ENCODE measurements around the gene PYCR2.
A peak's percentile ranks its signal among the peaks of the same experiment; 100 is the strongest.

The PYCR2 gene

GRCh38 chr1:225949041-225949440 lies 25.0 kb upstream of the PYCR2 start:
- no peak for TF ChIP-seq CTCF (IDR thresholded peaks at IDR 0.05; ENCODE audit: insufficient read depth, low read depth, low read length, missing control alignments)
- no peak overlapping the region for H3K4me3 ChIP-seq (ENCODE audit: low read length)
- no peak for DNase-seq (ENCODE audit: low read depth)

- no peak overlapping the region for H3K4me3 ChIP-seq (ENCODE audit: low read length)
- TF ChIP-seq CTCF (IDR thresholded peaks at IDR 0.05; ENCODE audit: insufficient read depth, low read depth, low read length, missing control alignments): no peak
Measured at GRCh38 chr1:225946803-225947202, 22.8 kb upstream of the PYCR2 start.

GRCh38 chr1:225946082-225946620 lies 22.1 kb upstream of the PYCR2 start:
- no peak for TF ChIP-seq CTCF (IDR thresholded peaks at IDR 0.05; ENCODE audit: insufficient read depth, low read depth, low read length, missing control alignments)
- DNase-seq (ENCODE audit: low read depth): no peak
- H3K4me3 ChIP-seq (ENCODE audit: low read length): no peak overlapping the region

More at GRCh38 chr1:225946803-225947202, 22.8 kb upstream of the PYCR2 start:
- DNase-seq (ENCODE audit: low read depth): no peak

- H3K4me3 ChIP-seq (ENCODE audit: low read length): no peak overlapping the region
- no peak for DNase-seq (ENCODE audit: low read depth)
- no peak for TF ChIP-seq CTCF (IDR thresholded peaks at IDR 0.05; ENCODE audit: insufficient read depth, low read depth, low read length, missing control alignments)
Measured at GRCh38 chr1:225945564-225945963, 21.5 kb upstream of the PYCR2 start.

GRCh38 chr1:225944951-225945350 lies 20.9 kb upstream of the PYCR2 start:
- H3K4me3 ChIP-seq (ENCODE audit: low read length): no peak overlapping the region
- no peak for DNase-seq (ENCODE audit: low read depth)
- no peak for TF ChIP-seq CTCF (IDR thresholded peaks at IDR 0.05; ENCODE audit: insufficient read depth, low read depth, low read length, missing control alignments)

GRCh38 chr1:225944387-225944786 lies 20.3 kb upstream of the PYCR2 start:
- TF ChIP-seq CTCF (IDR thresholded peaks at IDR 0.05; ENCODE audit: insufficient read depth, low read depth, low read length, missing control alignments): no peak
- DNase-seq (ENCODE audit: low read depth): peak; percentile 17
- no peak overlapping the region for H3K4me3 ChIP-seq (ENCODE audit: low read length)

GRCh38 chr1:225943582-225943981 lies 19.5 kb upstream of the PYCR2 start:
- DNase-seq (ENCODE audit: low read depth): no peak
- H3K4me3 ChIP-seq (ENCODE audit: low read length): no peak overlapping the region
- no peak for TF ChIP-seq CTCF (IDR thresholded peaks at IDR 0.05; ENCODE audit: insufficient read depth, low read depth, low read length, missing control alignments)
